Measurements from ENCODE around the gene SSBP3.

Gene SSBP3

DNA sequence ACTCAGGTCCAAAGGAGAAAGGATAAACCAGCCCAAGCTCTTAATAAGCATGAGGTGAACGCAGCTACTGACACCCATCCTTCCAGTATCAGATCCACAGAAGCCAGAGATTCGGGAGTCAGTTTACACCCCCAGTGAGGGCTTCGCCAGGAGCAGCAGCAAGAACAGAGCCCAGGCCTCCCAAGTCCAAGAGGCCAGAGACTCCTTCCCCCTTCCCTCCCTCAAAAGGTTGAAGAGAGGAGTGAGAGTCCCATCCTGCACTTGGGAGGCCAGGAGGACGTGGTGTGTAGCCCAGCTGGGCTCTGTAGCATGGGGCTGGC lies 133.5 kb downstream of the SSBP3 start:
- no peak for DNase-seq (ENCODE audit: low spot score)
- TF ChIP-seq CTCF (IDR thresholded peaks at IDR 0.05; ENCODE audit: borderline replicate concordance, control extremely low read depth, extremely low read depth, insufficient read depth, missing control alignments) = no peak
- in situ Hi-C loops (cut with MboI; ENCODE audit: low sequenced_read_pairs, unreplicated experiment) = no loop called here

- no peak for TF ChIP-seq CTCF (IDR thresholded peaks at IDR 0.05; ENCODE audit: borderline replicate concordance, control extremely low read depth, extremely low read depth, insufficient read depth, missing control alignments)
- in situ Hi-C loops (cut with MboI; ENCODE audit: low sequenced_read_pairs, unreplicated experiment) = no loop called here
- no peak for DNase-seq (ENCODE audit: low spot score)
Observed at GRCh38 chr1:54272134-54272533, 134.1 kb downstream of the SSBP3 start.

GRCh38 chr1:54271341-54271740 lies 134.9 kb downstream of the SSBP3 start:
- no peak for DNase-seq (ENCODE audit: low spot score)
- TF ChIP-seq CTCF (IDR thresholded peaks at IDR 0.05; ENCODE audit: borderline replicate concordance, control extremely low read depth, extremely low read depth, insufficient read depth, missing control alignments) = no peak
- in situ Hi-C loops (cut with MboI; ENCODE audit: low sequenced_read_pairs, unreplicated experiment) = no loop called here

DNA sequence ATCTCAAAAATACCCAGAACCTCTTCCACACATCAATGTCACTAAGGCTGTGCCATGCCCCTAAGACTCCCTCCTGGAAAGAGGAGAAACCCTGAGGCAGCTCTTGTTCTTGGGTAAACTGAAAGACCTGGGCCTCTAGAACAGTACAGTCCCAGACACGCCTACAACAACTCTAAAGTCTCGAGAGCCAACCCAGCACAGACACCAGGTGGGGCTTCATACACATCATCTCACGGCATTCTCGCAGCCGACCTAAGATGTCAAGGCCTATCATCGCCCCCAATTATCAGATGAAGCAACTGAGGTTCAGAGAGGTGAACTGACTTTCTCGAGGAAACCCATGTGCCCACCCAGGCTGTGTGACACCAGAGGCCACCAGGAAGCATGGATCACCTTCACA lies 135.7 kb downstream of the SSBP3 start:
- in situ Hi-C loops (cut with MboI; ENCODE audit: low sequenced_read_pairs, unreplicated experiment) = no loop called here
- TF ChIP-seq CTCF (IDR thresholded peaks at IDR 0.05; ENCODE audit: borderline replicate concordance, control extremely low read depth, extremely low read depth, insufficient read depth, missing control alignments) = no peak
- no peak for DNase-seq (ENCODE audit: low spot score)

GRCh38 chr1:54268762-54269297 lies 137.4 kb downstream of the SSBP3 start:
- no peak for DNase-seq (ENCODE audit: low spot score)
- no peak for TF ChIP-seq CTCF (IDR thresholded peaks at IDR 0.05; ENCODE audit: borderline replicate concordance, control extremely low read depth, extremely low read depth, insufficient read depth, missing control alignments)
- in situ Hi-C loops (cut with MboI; ENCODE audit: low sequenced_read_pairs, unreplicated experiment) = no loop called here

DNA sequence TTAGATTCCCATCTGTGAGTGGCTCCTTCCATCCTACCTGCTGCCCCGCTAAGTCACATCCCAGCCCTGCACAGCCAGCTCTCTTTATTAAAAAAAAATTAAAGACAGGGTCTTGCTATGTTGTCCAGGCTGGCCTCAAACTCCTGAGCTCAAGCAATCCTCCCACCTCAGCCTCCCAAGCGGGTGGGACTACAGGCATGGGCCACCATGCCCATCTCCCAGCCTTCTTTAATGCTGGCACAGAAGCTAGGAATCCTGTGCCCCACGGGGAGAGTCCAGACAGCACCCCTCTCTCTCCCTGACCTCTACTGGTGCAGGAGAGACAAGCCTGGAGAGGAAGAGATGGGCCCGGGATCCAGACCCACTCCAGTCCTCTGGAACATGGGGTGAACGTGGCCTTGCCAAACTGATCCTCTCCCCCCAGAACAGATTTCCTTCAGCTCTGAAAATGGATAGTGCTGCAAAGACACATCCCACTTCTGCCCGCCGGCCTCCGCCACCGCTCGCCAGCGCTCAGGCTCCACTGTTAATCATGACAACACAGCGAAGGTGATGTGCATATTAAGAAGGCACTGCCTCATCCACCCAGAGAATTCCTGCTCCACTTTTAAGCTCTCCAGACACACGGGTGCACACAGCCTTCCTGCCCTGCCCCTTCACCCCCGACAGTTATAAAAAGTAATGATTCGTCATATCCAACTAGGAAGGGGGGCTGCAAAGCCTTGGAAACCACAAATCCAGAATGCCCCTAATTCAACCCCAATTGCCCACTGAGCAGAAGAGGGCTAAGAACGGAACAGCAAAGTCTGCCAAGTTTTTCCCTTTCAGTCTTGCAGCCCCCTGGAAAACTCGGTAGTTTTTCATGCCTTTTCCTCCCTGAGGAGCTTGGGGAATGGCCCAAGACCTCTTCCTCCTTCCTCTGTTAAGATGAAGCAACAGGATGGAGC lies 138.1 kb downstream of the SSBP3 start:
- no peak for TF ChIP-seq CTCF (IDR thresholded peaks at IDR 0.05; ENCODE audit: borderline replicate concordance, control extremely low read depth, extremely low read depth, insufficient read depth, missing control alignments)

More for the DNA sequence above, 138.1 kb downstream of the SSBP3 start:
- no peak for DNase-seq (ENCODE audit: low spot score)
- in situ Hi-C loops (cut with MboI; ENCODE audit: low sequenced_read_pairs, unreplicated experiment) = no loop called here

Measured in GM13976 (cell line).